GM12878 (cell line): Measurements from ENCODE around the gene SALL4. TPM values are rescaled to one million over a fixed set of nuclear protein-coding genes. Genes with fewer than 3 reads are reported as not detected.

Experiments used
- ATAC-seq: fragments of 200-7000 bp; cut with Tn5 transposase; 3 replicates; pipeline ENCODE4 v1.9.1; 2020; ENCODE audit warnings: mild to moderate bottlenecking, moderate library complexity
- BruUV-seq: library from RNA; stranded (reverse); fragments of 400-500 nt; replicated peaks from 2 replicates; lab custom pipeline; 2021; lab: Mats Ljungman, UMichigan
- CTCF ChIA-PET: fragments of 300-600 bp; sonication (Branson Sonifier 250); formaldehyde crosslinking; extraction: SDS; loops from one replicate; lab custom pipeline; 2021; ENCODE audit warnings: inconsistent platforms; lab: Yijun Ruan, JAX
- POLR2A ChIA-PET: fragments of 350-600 bp; formaldehyde crosslinking; extraction: SDS; loops from one replicate; lab custom pipeline; 2021; ENCODE audit warnings: inconsistent platforms; lab: Charles Lee
- RAD21 ChIA-PET: fragments of 300-600 bp; sonication (Branson Sonifier 250); formaldehyde crosslinking; loops from one replicate; lab custom pipeline; 2023; ENCODE audit warnings: antibody characterized with exemption; ENCODE audit not compliant: unreplicated experiment; lab: Charles Lee
- SMC1A ChIA-PET: fragments of 300-600 bp; sonication (Branson Sonifier 250); formaldehyde crosslinking; loops from one replicate; lab custom pipeline; 2023; ENCODE audit not compliant: unreplicated experiment, uncharacterized antibody; lab: Charles Lee
- DNase-seq: peaks from one replicate; pipeline ENCODE4 v3.0.0-alpha.2; 2011; ENCODE audit warnings: low read depth, low spot score
- FAIRE-seq: peaks from 3 replicates; lab custom pipeline; 2011; peaks lifted over from hg19 to GRCh38; lab: Jason Lieb, UNC
- H2AFZ ChIP-seq: 2 replicates; pipeline ENCODE4 v1.6.0; 2011; ENCODE audit warnings: low read depth, low read length, control low read depth; ENCODE audit not compliant: control insufficient read depth
- H3K27ac ChIP-seq: 2 replicates; pipeline ENCODE4 v1.5.1; 2011; ENCODE audit warnings: control low read depth; ENCODE audit not compliant: control insufficient read depth, insufficient read depth
- H3K27me3 ChIP-seq, 2 experiments: replicated peaks in 1 of 2; 2 replicates each; pipeline versions ENCODE4 v1.6.0 to v1.6.1; 2011; ENCODE audit warnings: low read length in 1 of 2; ENCODE audit not compliant: control insufficient read depth in 2 of 2, insufficient read depth in 2 of 2
- H3K36me3 ChIP-seq, 2 experiments: 2 replicates each; pipeline ENCODE4 v1.5.1; 2011; ENCODE audit warnings: low read length in 1 of 2; ENCODE audit not compliant: control insufficient read depth in 2 of 2, insufficient read depth in 2 of 2
- H3K4me1 ChIP-seq: 2 replicates; pipeline ENCODE4 v1.6.1; 2011; ENCODE audit warnings: mild to moderate bottlenecking, low read length, moderate library complexity, mixed read lengths; ENCODE audit not compliant: control insufficient read depth, insufficient read depth
- H3K4me2 ChIP-seq: 2 replicates; pipeline ENCODE4 v1.6.0; 2011; ENCODE audit warnings: control low read depth; ENCODE audit not compliant: control insufficient read depth, insufficient read depth
- H3K4me3 ChIP-seq: fragments of 200-600 bp; sonication (generic); 2 replicates; pipeline ENCODE4 v1.5.1; 2016
- H3K79me2 ChIP-seq: 2 replicates; pipeline ENCODE4 v1.6.0; 2011; ENCODE audit warnings: low read length; ENCODE audit not compliant: control insufficient read depth, insufficient read depth
- H3K9ac ChIP-seq: 2 replicates; pipeline ENCODE4 v1.8.0; 2011; ENCODE audit warnings: low read length, control low read depth, mixed read lengths; ENCODE audit not compliant: control insufficient read depth, insufficient read depth
- H3K9me3 ChIP-seq: replicated peaks from 3 replicates; pipeline ENCODE4 v1.5.1; 2011; ENCODE audit warnings: mild to moderate bottlenecking, low read length; ENCODE audit not compliant: control insufficient read depth, insufficient read depth
- H4K20me1 ChIP-seq: 2 replicates; pipeline ENCODE4 v1.6.0; 2011; ENCODE audit not compliant: control insufficient read depth, insufficient read depth
- ATF7 ChIP-seq: fragments of 450-650 bp; IDR thresholded peaks from 2 replicates; pipeline ENCODE4 v1.6.1; 2016; ENCODE audit warnings: low read depth, mild to moderate bottlenecking
- EGR1 ChIP-seq, 2 experiments: IDR thresholded peaks; 1 replicate in 1 of 2; 2 replicates in 1 of 2; pipeline ENCODE4 v1.6.1; 2011 to 2012; ENCODE audit warnings: low read depth in 2 of 2, low read length in 2 of 2, borderline replicate concordance in 1 of 2, mild to moderate bottlenecking in 1 of 2, moderate library complexity in 1 of 2
- GATAD2B ChIP-seq: fragments of 450-650 bp; conservative IDR thresholded peaks from 2 replicates; pipeline ENCODE4 v1.6.1; 2017; ENCODE audit warnings: low read depth, mild to moderate bottlenecking, moderate library complexity
- IKZF1 ChIP-seq: fragments of 450-650 bp; conservative IDR thresholded peaks from 2 replicates; pipeline ENCODE4 v1.6.1; 2017; ENCODE audit warnings: antibody characterized with exemption, mild to moderate bottlenecking
- NFXL1 ChIP-seq: fragments of 450-650 bp; IDR thresholded peaks from 2 replicates; pipeline ENCODE4 v1.6.1; 2017; ENCODE audit warnings: antibody characterized with exemption, mild to moderate bottlenecking, borderline replicate concordance
- PAX5 ChIP-seq: IDR thresholded peaks from 2 replicates; pipeline ENCODE4 v1.6.1; 2011; ENCODE audit warnings: low read depth, low read length, borderline replicate concordance
- PAX8 ChIP-seq: fragments of 450-650 bp; IDR thresholded peaks from 2 replicates; pipeline ENCODE4 v1.6.1; 2017; ENCODE audit warnings: mild to moderate bottlenecking, moderate library complexity
- PML ChIP-seq: IDR thresholded peaks from 2 replicates; pipeline ENCODE4 v1.6.1; 2012; ENCODE audit warnings: low read length, inconsistent platforms
- POLR2AphosphoS5 ChIP-seq: IDR thresholded peaks from 2 replicates; pipeline ENCODE4 v1.6.1; 2011; ENCODE audit warnings: mild to moderate bottlenecking, low read length, inconsistent platforms
- RAD21 ChIP-seq: IDR thresholded peaks from 2 replicates; pipeline ENCODE4 v1.6.1; 2011; ENCODE audit warnings: mild to moderate bottlenecking, low read depth, low read length, moderate library complexity; ENCODE audit not compliant: insufficient read depth
- RAD51 ChIP-seq: fragments of 450-650 bp; IDR thresholded peaks from 2 replicates; pipeline ENCODE4 v1.6.1; 2016; ENCODE audit warnings: moderate library complexity, mild to moderate bottlenecking, inconsistent platforms
- SMAD1 ChIP-seq: fragments of 450-650 bp; IDR thresholded peaks from 2 replicates; pipeline ENCODE4 v1.6.1; 2018; ENCODE audit warnings: mild to moderate bottlenecking, low read depth; ENCODE audit not compliant: partially characterized antibody
- SMAD5 ChIP-seq: IDR thresholded peaks from 2 replicates; pipeline ENCODE4 v1.6.1; 2016; ENCODE audit warnings: antibody characterized with exemption, low read depth
- SREBF1 ChIP-seq: IDR thresholded peaks from 2 replicates; pipeline ENCODE4 v1.6.1; 2012; ENCODE audit warnings: mild to moderate bottlenecking, low read length
- SREBF2 ChIP-seq: IDR thresholded peaks from 2 replicates; pipeline ENCODE4 v1.6.1; 2012; ENCODE audit warnings: mild to moderate bottlenecking, low read length
- WGBS: methylation state at CpG from one replicate; pipeline ENCODE4 v1.1.6; 2016; ENCODE audit warnings: low lambda C conversion rate; ENCODE audit not compliant: insufficient replicate concordance, insufficient coverage; ENCODE audit errors: missing lambda C conversion rate; 5-methylcytosine and 5-hydroxymethylcytosine counted together
- in situ Hi-C: fragments of 300-500 bp; cut with MboI; formaldehyde crosslinking; loops from 9 replicates; pipeline ENCODE4 v1.14.3; 2018; ENCODE audit warnings: mixed read lengths
- intact Hi-C: fragments of 100-400 bp; cut with micrococcal nuclease; formaldehyde crosslinking; loops from one replicate; pipeline ENCODE4 v1.14.2; 2022; ENCODE audit not compliant: unreplicated experiment
- polyA plus RNA-seq, 11 experiments: library from polyadenylated mRNA; depleted of rRNA in 4 of 11; unstranded in 6 of 11; stranded (reverse) in 5 of 11; fragments of >200 nt; fragmentation: Nextera tagmentation in 4 of 11; fragmentation: Illumina TruSeq in 1 of 11; extraction: Ambion mirVana in 4 of 11; extraction: Trizol in 1 of 11; gene quantifications; 1 replicate in 1 of 11; 2 replicates in 10 of 11; pipeline versions ENCODE4 v1.2.1 to v1.2.3, GENCODE V29; 2011 to 2016; ENCODE audit warnings: inconsistent platforms in 2 of 11, missing spikeins in 2 of 11, low read depth in 1 of 11
- total RNA-seq, 4 experiments: library from RNA; depleted of rRNA in 3 of 4; stranded (reverse); fragments of >200 nt in 3 of 4; fragmentation: Illumina TruSeq in 1 of 4; extraction: Trizol in 1 of 4; gene quantifications; 2 replicates each; pipeline versions ENCODE4 v1.2.1 to v1.2.3, GENCODE V29; 2013 to 2021
- TF ChIP-seq, protein P1 (sequence below): fragments of 450-650 bp; formaldehyde crosslinking; IDR thresholded peaks from 2 replicates; pipeline ENCODE4 v1.4.0; 2020; ENCODE audit warnings: mild to moderate bottlenecking, moderate library complexity
- TF ChIP-seq, protein P2 (sequence below): fragments of 450-650 bp; IDR thresholded peaks from 2 replicates; pipeline ENCODE4 v1.6.1; 2017; ENCODE audit warnings: mild to moderate bottlenecking, moderate library complexity

The SALL4 gene
- total and polyA plus RNA-seq, 10 of the 15 experiments (the other 5 are each of a cell fraction or from before 2014, with no cell fraction given) = 0.08 to 1.1 (median 0.23) TPM; not detected in 7

DNA sequence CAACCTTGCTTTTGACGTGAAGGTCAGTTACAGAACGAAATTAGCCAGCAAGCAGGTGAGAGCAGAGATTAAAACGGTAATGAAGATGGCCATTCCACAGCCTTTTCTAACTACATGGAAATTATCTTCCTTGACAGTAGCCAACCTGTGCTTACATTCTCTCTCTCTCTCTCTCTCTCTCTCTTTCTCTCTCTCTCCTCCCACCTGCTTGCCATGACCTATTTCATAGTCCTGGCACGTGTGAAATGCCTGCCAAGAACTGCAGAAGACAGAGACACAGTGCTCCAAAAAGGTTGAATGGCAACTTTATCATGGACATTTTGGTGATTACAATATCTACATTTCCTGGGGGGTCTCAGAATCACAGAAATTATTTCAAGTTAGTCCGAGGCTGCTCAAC lies 38.5 kb upstream of the SALL4 start (continued):
- TF ChIP-seq, protein P1, sequence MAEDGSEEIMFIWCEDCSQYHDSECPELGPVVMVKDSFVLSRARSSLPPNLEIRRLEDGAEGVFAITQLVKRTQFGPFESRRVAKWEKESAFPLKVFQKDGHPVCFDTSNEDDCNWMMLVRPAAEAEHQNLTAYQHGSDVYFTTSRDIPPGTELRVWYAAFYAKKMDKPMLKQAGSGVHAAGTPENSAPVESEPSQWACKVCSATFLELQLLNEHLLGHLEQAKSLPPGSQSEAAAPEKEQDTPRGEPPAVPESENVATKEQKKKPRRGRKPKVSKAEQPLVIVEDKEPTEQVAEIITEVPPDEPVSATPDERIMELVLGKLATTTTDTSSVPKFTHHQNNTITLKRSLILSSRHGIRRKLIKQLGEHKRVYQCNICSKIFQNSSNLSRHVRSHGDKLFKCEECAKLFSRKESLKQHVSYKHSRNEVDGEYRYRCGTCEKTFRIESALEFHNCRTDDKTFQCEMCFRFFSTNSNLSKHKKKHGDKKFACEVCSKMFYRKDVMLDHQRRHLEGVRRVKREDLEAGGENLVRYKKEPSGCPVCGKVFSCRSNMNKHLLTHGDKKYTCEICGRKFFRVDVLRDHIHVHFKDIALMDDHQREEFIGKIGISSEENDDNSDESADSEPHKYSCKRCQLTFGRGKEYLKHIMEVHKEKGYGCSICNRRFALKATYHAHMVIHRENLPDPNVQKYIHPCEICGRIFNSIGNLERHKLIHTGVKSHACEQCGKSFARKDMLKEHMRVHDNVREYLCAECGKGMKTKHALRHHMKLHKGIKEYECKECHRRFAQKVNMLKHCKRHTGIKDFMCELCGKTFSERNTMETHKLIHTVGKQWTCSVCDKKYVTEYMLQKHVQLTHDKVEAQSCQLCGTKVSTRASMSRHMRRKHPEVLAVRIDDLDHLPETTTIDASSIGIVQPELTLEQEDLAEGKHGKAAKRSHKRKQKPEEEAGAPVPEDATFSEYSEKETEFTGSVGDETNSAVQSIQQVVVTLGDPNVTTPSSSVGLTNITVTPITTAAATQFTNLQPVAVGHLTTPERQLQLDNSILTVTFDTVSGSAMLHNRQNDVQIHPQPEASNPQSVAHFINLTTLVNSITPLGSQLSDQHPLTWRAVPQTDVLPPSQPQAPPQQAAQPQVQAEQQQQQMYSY (CRISPR knock-in tag) = no peak
- TF ChIP-seq PML (no peak), EGR1 (IDR thresholded peaks at IDR 0.05; ENCODE audit: borderline replicate concordance in 1 of 2, low read depth in 2 of 2, low read length in 2 of 2) (no peak), PAX8 (no peak), GATAD2B (no peak), SMAD5 (no peak), SMAD1 (no peak)

DNA sequence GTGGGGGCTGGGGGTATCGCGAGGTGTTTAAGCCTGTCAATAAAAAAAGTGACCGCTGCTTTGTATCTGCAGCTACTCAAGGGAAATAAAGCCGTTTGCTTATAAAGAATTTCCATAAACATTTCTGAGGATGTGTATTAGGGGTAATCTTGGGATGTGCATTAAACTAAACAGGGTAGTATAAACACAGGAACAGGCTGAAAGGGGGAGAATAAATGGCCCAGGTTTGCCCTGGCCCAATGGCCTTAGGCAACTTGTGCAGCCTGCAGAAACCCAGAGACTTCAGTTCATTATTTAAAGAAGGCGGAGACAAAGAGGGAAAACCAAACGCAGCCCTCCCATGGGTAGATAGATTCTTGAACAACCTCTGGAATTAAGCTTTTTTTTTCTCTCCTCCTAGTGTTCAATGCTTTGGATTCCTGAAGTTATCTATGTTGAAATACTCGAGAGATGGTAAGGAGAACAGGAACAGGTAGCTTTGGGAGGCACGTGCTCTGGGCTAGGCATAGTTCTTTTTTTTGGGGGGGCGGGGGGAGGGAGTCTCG lies 35.6 kb upstream of the SALL4 start:
- ChIA-PET CTCF (no interaction called here), SMC1A (no interaction called here), POLR2A (no interaction called here), RAD21 (no interaction called here)
- Histone ChIP-seq H3K27ac (no peak overlapping the region), H3K4me1 (no peaks in the 10 kb centered on the region), H3K4me2 (no peak overlapping the region), H3K9ac (no peak overlapping the region), H3K4me3 (no peak overlapping the region), H3K27me3 (peaks cover 0 to 1% of the 10 kb centered on the region in 2 experiments; a peak in 1 of 4 replicates), H2AFZ (no peak overlapping the region), H3K79me2 (no peaks in the 10 kb centered on the region), H3K9me3 (no peaks in the 10 kb centered on the region), H3K36me3 (no peaks in the 10 kb centered on the region), H4K20me1 (no peaks in the 10 kb centered on the region)
- no peak for DNase-seq
- no TSS peak for BruUV-seq
- WGBS = 30% methylated on average over 8 of the region's 10 CpGs
- in situ Hi-C loops (no loop called here), intact Hi-C loops (no loop called here)
- no peak for FAIRE-seq
- no peak for ATAC-seq
- TF ChIP-seq RAD51 (no peak), ATF7 (no peak), POLR2AphosphoS5 (no peak), PAX5 (no peak), RAD21 (no peak), PML (no peak), SREBF2 (no peak), NFXL1 (no peak), IKZF1 (no peak), SREBF1 (no peak)
- TF ChIP-seq, protein P2, sequence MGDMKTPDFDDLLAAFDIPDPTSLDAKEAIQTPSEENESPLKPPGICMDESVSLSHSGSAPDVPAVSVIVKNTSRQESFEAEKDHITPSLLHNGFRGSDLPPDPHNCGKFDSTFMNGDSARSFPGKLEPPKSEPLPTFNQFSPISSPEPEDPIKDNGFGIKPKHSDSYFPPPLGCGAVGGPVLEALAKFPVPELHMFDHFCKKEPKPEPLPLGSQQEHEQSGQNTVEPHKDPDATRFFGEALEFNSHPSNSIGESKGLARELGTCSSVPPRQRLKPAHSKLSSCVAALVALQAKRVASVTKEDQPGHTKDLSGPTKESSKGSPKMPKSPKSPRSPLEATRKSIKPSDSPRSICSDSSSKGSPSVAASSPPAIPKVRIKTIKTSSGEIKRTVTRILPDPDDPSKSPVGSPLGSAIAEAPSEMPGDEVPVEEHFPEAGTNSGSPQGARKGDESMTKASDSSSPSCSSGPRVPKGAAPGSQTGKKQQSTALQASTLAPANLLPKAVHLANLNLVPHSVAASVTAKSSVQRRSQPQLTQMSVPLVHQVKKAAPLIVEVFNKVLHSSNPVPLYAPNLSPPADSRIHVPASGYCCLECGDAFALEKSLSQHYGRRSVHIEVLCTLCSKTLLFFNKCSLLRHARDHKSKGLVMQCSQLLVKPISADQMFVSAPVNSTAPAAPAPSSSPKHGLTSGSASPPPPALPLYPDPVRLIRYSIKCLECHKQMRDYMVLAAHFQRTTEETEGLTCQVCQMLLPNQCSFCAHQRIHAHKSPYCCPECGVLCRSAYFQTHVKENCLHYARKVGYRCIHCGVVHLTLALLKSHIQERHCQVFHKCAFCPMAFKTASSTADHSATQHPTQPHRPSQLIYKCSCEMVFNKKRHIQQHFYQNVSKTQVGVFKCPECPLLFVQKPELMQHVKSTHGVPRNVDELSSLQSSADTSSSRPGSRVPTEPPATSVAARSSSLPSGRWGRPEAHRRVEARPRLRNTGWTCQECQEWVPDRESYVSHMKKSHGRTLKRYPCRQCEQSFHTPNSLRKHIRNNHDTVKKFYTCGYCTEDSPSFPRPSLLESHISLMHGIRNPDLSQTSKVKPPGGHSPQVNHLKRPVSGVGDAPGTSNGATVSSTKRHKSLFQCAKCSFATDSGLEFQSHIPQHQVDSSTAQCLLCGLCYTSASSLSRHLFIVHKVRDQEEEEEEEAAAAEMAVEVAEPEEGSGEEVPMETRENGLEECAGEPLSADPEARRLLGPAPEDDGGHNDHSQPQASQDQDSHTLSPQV = no peak
